Effector memory CD4-positive, alpha-beta T cell (primary cell): Measurements from ENCODE around the gene DZIP1.
A peak's percentile ranks its signal among the peaks of the same experiment; 100 is the strongest.
"Not testable (repeated sequence)": the region's sequence is repeated elsewhere in the genome, so short reads cannot be mapped to it uniquely, and the experiment has no call there.

ENCODE experiments used
- DNase-seq, 3 donors: peaks; one replicate each; pipeline ENCODE4 v3.0.0-alpha.2; 2020
- H3K27ac ChIP-seq: 2 replicates; pipeline ENCODE4 v1.7.0; 2013; ENCODE audit warnings: mild to moderate bottlenecking, low read length, moderate library complexity; ENCODE audit not compliant: insufficient read depth, poor library complexity, severe bottlenecking
- H3K27me3 ChIP-seq: replicated peaks from 2 replicates; pipeline ENCODE4 v1.7.0; 2013; ENCODE audit warnings: mild to moderate bottlenecking, low read length; ENCODE audit not compliant: insufficient read depth, control insufficient read depth, poor library complexity, severe bottlenecking
- H3K36me3 ChIP-seq: 2 replicates; pipeline ENCODE4 v1.7.0; 2013; ENCODE audit warnings: mild to moderate bottlenecking, low read length, moderate library complexity; ENCODE audit not compliant: control insufficient read depth, insufficient read depth
- H3K4me1 ChIP-seq: 2 replicates; pipeline ENCODE4 v1.7.0; 2013; ENCODE audit warnings: low read length, mild to moderate bottlenecking; ENCODE audit not compliant: control insufficient read depth, insufficient read depth, poor library complexity, severe bottlenecking
- H3K4me3 ChIP-seq: 2 replicates; pipeline ENCODE4 v1.7.0; 2013; ENCODE audit warnings: low read length, low read depth, mild to moderate bottlenecking; ENCODE audit not compliant: insufficient read depth, poor library complexity, severe bottlenecking
- H3K9me3 ChIP-seq: 2 replicates; pipeline ENCODE4 v1.7.0; 2013; ENCODE audit warnings: mild to moderate bottlenecking, low read length, moderate library complexity; ENCODE audit not compliant: control insufficient read depth

The DZIP1 gene

DNA sequence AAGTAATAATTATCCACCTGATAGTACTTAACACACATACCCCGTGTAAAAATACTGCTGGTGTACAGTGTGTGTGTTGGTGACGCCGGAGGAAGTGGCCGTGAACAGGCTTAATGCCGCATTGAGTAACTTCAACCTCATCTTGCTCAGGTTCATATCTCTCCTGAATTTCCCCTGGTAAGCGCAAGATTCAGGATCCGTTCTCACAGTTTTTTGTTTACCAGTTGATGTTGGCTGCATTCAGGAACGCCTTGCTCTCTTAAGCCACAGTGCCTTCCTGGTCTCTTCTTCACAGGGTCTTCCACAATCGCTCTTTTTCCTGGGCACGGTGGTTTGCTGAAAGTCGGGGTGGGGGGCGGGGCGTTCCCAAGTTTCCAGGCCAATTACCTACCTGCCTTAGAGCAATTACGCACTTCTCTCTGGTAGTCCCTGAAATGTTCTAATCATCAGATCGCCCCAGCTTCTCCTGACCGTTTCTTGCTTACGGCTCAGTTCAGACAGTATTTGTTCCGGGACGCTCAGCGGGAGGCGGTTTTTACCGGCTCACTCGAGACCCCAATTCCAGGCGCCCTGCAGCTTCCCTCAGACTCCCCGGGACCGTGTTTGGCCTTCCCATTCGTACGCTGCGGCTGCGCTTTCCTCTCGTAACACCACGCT lies 31.7 kb upstream of the DZIP1 start:
- H3K27ac ChIP-seq: peak overlapping the region; percentile 68
- peaks cover 16% of the 10 kb centered on the region for H3K4me1 ChIP-seq
- no peaks in the 10 kb centered on the region for H3K36me3 ChIP-seq
- H3K27me3 ChIP-seq: no peaks in the 10 kb centered on the region
- no peak for DNase-seq
- no peaks in the 10 kb centered on the region for H3K9me3 ChIP-seq
- peak overlapping the region; percentile 92 for H3K4me3 ChIP-seq

DNA sequence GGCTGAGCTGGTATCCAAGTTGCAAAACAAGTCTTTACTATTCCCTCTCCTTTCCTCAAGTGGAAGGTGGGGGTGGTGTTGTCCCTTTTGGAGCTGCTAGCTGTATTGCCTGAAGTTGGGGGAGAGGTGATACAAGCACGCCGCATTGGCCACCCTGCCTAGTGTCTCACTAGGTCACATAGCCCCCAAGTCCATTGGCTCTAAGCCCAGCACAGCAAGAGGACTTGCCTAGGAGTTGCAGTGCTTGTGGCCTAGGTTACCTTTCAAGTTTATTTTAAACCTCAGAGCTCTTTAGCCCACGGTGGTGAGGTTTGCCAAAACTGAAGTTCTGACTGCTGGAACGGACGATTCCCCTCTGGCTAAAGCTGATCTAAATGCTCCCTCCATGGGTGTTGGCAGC lies 27.1 kb upstream of the DZIP1 start:
- no peaks in the 10 kb centered on the region for H3K36me3 ChIP-seq
- peaks cover 8% of the 10 kb centered on the region for H3K4me1 ChIP-seq
- H3K9me3 ChIP-seq: peaks cover 3% of the 10 kb centered on the region
- DNase-seq: no peak
- no peaks in the 10 kb centered on the region for H3K27me3 ChIP-seq
- no peak overlapping the region for H3K27ac ChIP-seq
- no peak overlapping the region for H3K4me3 ChIP-seq

DNA sequence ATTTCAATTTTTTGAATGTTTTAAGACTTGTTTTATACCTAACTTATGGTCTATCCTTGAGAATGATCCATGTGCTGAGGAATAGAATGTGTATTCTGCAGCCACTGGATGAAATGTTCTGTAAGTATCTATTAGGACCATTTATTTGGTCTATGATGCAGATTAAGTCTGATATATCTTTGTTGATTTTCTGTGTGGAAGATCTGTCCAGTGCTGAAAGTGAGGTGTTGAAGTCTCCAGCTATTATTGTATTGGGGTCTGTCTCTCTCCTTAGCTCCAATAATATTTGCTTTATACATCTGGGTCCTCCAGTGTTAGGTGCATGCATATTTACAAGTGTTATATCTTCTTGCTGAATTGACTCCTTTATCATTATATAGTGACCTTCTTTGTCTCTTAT lies 22.7 kb upstream of the DZIP1 start:
- H3K27me3 ChIP-seq, H3K36me3 ChIP-seq, H3K9me3 ChIP-seq, H3K27ac ChIP-seq, H3K4me3 ChIP-seq, DNase-seq, H3K4me1 ChIP-seq: not testable (repeated sequence)

DNA sequence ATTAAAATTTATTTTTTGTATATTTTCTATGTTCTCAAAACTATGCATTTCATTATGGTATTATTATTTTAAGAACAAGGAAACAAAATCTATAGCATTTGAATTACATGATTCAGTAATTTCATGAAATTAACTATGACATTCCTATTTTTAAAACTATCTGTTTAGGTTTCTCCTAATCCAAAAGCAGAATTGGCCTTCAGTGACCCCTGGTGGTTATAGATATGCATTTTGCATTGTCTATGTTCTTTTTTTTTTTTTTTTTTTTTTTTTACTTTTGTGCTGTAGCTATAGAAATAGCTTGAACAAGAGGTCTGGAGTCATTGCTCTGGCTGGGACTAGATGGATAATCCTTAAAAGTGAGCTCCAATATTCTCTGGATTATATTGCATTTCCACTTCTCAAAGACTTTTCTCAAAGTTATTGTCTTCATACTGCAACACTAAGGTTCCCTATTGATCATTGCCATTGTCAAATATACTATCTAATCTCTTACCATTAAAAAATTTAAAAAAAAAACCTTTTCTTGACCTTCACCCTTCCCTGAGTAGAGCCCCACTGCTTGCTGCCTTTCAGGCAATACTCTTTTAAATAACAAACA lies 16.6 kb upstream of the DZIP1 start:
- no peaks in the 10 kb centered on the region for H3K9me3 ChIP-seq
- DNase-seq: no peak

DNA sequence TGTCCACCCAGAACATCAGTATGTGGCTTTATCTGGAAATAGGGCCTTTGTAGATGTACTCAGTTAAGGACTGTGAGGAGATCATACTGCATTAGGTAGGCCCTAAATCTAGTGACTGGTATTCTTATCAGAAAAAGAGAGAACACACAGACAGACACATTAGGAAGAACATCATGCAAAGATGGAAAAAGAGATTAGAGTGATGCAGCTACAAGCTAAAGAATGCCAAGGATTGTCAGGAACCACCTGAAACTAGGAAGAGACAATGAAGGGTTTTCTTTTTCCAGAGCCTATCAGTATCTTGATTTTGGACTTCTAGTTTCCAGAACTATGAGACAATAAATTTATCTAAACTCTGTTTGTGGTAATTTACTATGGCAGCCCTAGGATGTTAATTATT lies 15.0 kb upstream of the DZIP1 start:
- Histone ChIP-seq H3K27ac (no peak overlapping the region), H3K4me1 (no peaks in the 10 kb centered on the region), H3K36me3 (no peaks in the 10 kb centered on the region), H3K27me3 (no peaks in the 10 kb centered on the region), H3K4me3 (no peak overlapping the region), H3K9me3 (no peaks in the 10 kb centered on the region)
- DNase-seq: no peak

More for the DNA sequence above, 16.6 kb upstream of the DZIP1 start:
- Histone ChIP-seq H3K27me3 (no peaks in the 10 kb centered on the region), H3K27ac (no peak overlapping the region), H3K4me1 (no peaks in the 10 kb centered on the region), H3K36me3 (no peaks in the 10 kb centered on the region), H3K4me3 (no peak overlapping the region)

DNA sequence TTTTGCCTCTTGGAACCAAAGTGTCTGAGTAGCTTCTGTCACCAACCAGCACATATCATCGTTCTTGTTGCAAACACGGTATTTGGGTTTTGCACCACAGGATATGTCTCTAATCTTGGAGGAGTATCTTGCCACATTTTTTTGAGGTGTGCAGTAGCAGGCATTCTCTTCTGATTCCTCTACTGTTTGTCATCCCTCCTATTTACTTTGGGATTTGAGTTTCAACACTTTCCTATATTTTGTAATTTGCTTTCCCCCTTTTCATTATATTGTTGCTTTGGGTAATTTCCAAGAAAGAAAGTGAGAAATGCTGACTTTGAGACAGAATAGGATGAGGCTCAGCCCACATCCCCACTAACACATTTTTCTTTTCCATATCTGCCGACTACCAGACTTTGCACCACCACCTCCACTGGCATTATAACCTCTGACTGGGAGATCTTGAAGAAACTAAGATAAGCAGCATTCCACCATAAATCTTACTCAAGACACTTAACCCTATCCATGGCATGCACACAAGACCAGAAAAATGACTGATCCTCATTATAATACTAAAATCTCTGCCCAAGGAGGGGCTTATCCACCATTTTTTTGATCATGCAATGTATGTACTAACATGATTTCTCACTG lies 12.0 kb upstream of the DZIP1 start:
- H3K36me3 ChIP-seq: no peaks in the 10 kb centered on the region
- H3K4me1 ChIP-seq: no peaks in the 10 kb centered on the region
- no peaks in the 10 kb centered on the region for H3K9me3 ChIP-seq
- H3K27ac ChIP-seq: no peak overlapping the region
- no peaks in the 10 kb centered on the region for H3K27me3 ChIP-seq
- no peak overlapping the region for H3K4me3 ChIP-seq
- no peak for DNase-seq

DNA sequence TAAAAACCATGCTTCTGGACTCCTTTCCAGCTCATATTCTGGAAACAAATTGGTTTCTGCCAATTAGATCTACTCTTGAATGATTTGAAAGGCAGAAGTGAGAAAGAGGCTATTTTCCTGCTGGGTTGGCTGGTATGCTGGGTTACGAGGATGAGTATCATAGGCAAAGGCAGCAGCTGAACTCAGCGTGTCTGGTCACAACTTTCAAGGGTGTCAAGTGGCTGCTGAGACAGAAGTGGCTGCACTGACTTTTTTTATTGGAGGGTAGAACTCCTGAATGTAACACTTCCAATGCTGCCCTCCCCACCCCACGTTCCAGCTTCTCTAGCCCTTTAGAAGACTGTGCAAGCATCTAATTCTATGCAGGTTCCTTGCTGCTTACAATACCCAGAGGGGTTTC lies 8.3 kb upstream of the DZIP1 start:
- Histone ChIP-seq H3K4me1 (no peaks in the 10 kb centered on the region), H3K27me3 (no peaks in the 10 kb centered on the region), H3K9me3 (no peaks in the 10 kb centered on the region), H3K27ac (no peak overlapping the region), H3K4me3 (no peak overlapping the region), H3K36me3 (no peaks in the 10 kb centered on the region)
- no peak for DNase-seq

DNA sequence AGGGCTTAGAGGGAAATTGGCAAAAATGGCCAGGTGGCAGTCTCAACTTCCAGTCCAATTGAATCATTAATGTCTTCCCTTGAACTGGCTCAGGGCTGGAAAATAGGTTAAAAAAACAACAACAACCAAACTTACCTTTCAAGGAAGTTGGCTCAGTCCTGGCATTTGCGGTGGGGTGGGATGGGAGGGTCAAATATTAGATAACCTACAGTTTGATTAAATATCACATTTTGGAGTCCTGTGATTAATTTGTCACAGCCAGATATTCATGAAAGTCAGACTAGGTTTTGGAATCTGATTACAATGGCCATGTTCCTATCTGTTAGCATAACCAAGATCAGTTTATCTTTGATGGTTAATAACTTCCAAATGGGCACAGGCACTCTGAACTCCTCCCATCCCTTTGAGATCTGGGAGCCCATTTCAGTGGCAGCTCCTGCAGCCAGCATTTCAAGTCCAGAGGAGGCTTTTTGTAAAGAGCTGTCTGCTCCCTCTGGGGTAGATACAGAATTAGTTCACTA lies 7.8 kb upstream of the DZIP1 start:
- Histone ChIP-seq H3K36me3 (no peaks in the 10 kb centered on the region), H3K4me1 (no peaks in the 10 kb centered on the region), H3K27me3 (no peaks in the 10 kb centered on the region), H3K4me3 (no peak overlapping the region), H3K9me3 (no peaks in the 10 kb centered on the region), H3K27ac (no peak overlapping the region)
- no peak for DNase-seq

DNA sequence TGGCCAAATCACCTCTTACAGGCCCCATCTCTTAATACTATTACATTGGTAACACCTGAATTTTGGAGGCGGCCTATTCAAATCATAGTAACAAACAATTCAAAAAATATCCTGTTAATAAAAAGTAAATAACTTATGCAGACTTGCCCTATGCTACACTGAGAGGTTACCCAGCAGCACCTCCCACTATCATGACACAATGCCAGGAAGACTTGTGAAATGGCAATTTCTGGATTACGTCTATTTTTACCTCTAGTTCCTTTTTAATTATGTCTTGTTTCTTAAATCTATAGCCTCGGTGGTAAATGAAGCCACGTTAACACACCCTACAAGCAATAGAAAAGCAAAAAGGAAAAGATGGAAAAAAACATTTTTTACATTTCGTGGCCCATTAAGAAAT lies 6.2 kb upstream of the DZIP1 start:
- H3K27me3 ChIP-seq: no peaks in the 10 kb centered on the region
- no peak overlapping the region for H3K27ac ChIP-seq
- no peak overlapping the region for H3K4me3 ChIP-seq
- DNase-seq: no peak
- H3K9me3 ChIP-seq: no peaks in the 10 kb centered on the region
- H3K4me1 ChIP-seq: no peaks in the 10 kb centered on the region
- H3K36me3 ChIP-seq: no peaks in the 10 kb centered on the region

DNA sequence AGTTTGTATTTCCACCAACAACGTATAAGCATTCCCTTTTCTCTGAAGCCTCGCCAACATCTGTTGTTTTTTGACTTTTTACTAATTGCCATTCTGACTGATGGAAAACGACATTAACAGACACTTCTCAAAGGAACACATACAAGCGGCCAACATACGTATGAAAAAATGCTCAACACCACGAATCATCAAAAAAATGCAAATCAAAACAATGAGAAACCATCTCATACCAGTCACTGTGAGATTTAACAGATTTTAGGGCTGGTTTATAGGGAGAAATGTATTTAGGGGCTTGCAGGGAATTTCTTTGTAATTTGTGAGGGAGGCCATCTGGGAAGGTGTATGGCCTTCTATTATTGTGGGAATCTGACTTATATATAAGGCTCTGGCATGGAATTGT lies 2.8 kb upstream of the DZIP1 start:
- H3K36me3 ChIP-seq: no peaks in the 10 kb centered on the region

More for the DNA sequence above, 2.8 kb upstream of the DZIP1 start:
- H3K27me3 ChIP-seq: peaks cover 9% of the 10 kb centered on the region
- no peak overlapping the region for H3K27ac ChIP-seq
- H3K4me3 ChIP-seq: no peak overlapping the region
- no peaks in the 10 kb centered on the region for H3K9me3 ChIP-seq
- DNase-seq: no peak
- H3K4me1 ChIP-seq: peaks cover 10% of the 10 kb centered on the region
